Measurements from ENCODE around the gene TIMM22.

DNA sequence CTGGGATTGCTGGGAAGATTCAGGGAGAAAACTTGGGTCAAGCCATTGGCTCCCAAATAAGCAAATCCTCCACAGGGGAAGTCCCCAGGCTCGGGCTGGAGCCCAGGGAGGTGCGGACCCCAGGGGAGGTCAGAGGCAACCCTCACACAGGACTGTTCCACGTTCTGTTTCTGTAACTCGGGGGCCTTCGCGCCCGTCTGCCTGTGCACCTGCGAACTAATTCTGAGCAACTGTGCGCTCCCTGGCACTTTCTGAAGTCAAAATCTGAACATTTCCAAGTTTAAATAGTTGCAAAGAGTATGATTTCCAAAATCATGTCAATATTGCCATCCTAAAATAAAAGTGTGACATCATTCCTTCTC is 16.8 kb downstream of the TIMM22 start:
- TF ChIP-seq EZH2 (IDR thresholded peaks at IDR 0.05; ENCODE audit: borderline replicate concordance, insufficient read depth, low read depth, low read length, poor library complexity, severe bottlenecking): no peak
- TF ChIP-seq, protein P1, sequence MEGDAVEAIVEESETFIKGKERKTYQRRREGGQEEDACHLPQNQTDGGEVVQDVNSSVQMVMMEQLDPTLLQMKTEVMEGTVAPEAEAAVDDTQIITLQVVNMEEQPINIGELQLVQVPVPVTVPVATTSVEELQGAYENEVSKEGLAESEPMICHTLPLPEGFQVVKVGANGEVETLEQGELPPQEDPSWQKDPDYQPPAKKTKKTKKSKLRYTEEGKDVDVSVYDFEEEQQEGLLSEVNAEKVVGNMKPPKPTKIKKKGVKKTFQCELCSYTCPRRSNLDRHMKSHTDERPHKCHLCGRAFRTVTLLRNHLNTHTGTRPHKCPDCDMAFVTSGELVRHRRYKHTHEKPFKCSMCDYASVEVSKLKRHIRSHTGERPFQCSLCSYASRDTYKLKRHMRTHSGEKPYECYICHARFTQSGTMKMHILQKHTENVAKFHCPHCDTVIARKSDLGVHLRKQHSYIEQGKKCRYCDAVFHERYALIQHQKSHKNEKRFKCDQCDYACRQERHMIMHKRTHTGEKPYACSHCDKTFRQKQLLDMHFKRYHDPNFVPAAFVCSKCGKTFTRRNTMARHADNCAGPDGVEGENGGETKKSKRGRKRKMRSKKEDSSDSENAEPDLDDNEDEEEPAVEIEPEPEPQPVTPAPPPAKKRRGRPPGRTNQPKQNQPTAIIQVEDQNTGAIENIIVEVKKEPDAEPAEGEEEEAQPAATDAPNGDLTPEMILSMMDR (IDR thresholded peaks at IDR 0.05): no peak
